ENCODE results near the gene SCUBE2. TPM values are rescaled to one million over a fixed set of nuclear protein-coding genes. Genes with fewer than 3 reads are reported as not detected.

The SCUBE2 gene
- polyA plus RNA-seq, 1 of the 3 experiments (the other 2 are of a cell fraction) = 0.76 TPM

GRCh38 chr11:9075556-9075955 lies 15.8 kb downstream of the SCUBE2 start:
- Histone ChIP-seq H3K79me2 (ENCODE audit: insufficient read depth) (no peaks in the 10 kb centered on the region), H4K20me1 (ENCODE audit: insufficient read depth) (no peaks in the 10 kb centered on the region), H3K4me1 (ENCODE audit: control insufficient read depth in 1 of 2, insufficient read depth in 2 of 2, low read depth in 1 of 2, low read length in 1 of 2) (peaks cover 0 to 19% of the 10 kb centered on the region in 2 experiments; a peak in 1 of 4 replicates), H3K36me3 (replicated peaks in 1 of 2; ENCODE audit: control insufficient read depth in 1 of 2, insufficient read depth in 2 of 2, low read length in 1 of 2) (peaks cover 0 to 4% of the 10 kb centered on the region in 2 experiments), H3K9me2 (no peaks in the 10 kb centered on the region), H3K27ac (ENCODE audit: low read depth in 2 of 2, low read length in 1 of 2) (no peak overlapping the region; a peak in 1 of 4 replicates), H3K4me3 (ENCODE audit: low read depth in 2 of 2, low read length in 1 of 2) (no peak overlapping the region), H3K9ac (no peak overlapping the region), H2AFZ (ENCODE audit: low read depth) (no peak overlapping the region), H3K4me2 (no peak overlapping the region), H3K9me3 (no peaks in the 10 kb centered on the region), H3K27me3 (ENCODE audit: insufficient read depth) (no peaks in the 10 kb centered on the region), H3F3A (replicated peaks; ENCODE audit: insufficient read depth) (no peaks in the 10 kb centered on the region)
- POLR2A ChIA-PET = no interaction called here
- 65% methylated on average over 4 of the region's 4 CpGs for WGBS (ENCODE audit: low lambda C conversion rate)
- CTCF ChIA-PET = interaction anchor here (1.2 to 1.4 kb wide), 3 partner anchors 14 to 21 kb away, joined by 3 to 5 read pairs (median 5); no protein-coding TSS in a partner anchor
- peak; percentile 50 for DNase-seq
- TF ChIP-seq EP300 (IDR thresholded peaks at IDR 0.05; ENCODE audit: borderline replicate concordance in 1 of 2, low read depth in 1 of 2, low read length in 1 of 2) (0 out of 4 replicates have a peak, but pooled peaks of 1 of the 2 experiments have one; percentile 24), FOXJ3 (CRISPR knock-in tag; IDR thresholded peaks at IDR 0.05) (no peak)

GRCh38 chr11:9074338-9075029 lies 16.9 kb downstream of the SCUBE2 start:
- H3K27ac ChIP-seq (ENCODE audit: low read depth in 2 of 2, low read length in 1 of 2) = no peak overlapping the region
- 74% methylated on average over 12 of the region's 15 CpGs for WGBS (ENCODE audit: low lambda C conversion rate)

More at GRCh38 chr11:9074338-9075029, 16.9 kb downstream of the SCUBE2 start:
- no peak overlapping the region for H3K9ac ChIP-seq
- no peaks in the 10 kb centered on the region for H4K20me1 ChIP-seq (ENCODE audit: insufficient read depth)
- no peak overlapping the region for H3K4me3 ChIP-seq (ENCODE audit: low read depth in 2 of 2, low read length in 1 of 2)
- no peaks in the 10 kb centered on the region for H3F3A ChIP-seq (replicated peaks; ENCODE audit: insufficient read depth)
- peaks cover 0 to 4% of the 10 kb centered on the region in 2 experiments for H3K36me3 ChIP-seq (replicated peaks in 1 of 2; ENCODE audit: control insufficient read depth in 1 of 2, insufficient read depth in 2 of 2, low read length in 1 of 2)
- CTCF ChIA-PET = interaction anchor here (1.3 to 1.4 kb wide), 2 partner anchors 22 to 432 kb away, joined by 4 to 5 read pairs; no protein-coding TSS in a partner anchor
- TF ChIP-seq GATA2 (CRISPR knock-in tag; IDR thresholded peaks at IDR 0.05) = no peak
- TF ChIP-seq FOXJ3 (CRISPR knock-in tag; IDR thresholded peaks at IDR 0.05) = no peak
- TF ChIP-seq RFX5 (IDR thresholded peaks at IDR 0.05; ENCODE audit: low read length) = no peak
- TF ChIP-seq ZBTB33 (IDR thresholded peaks at IDR 0.05; ENCODE audit: borderline replicate concordance, low read depth) = no peak
- TF ChIP-seq RXRA (IDR thresholded peaks at IDR 0.05; ENCODE audit: borderline replicate concordance, low read depth) = no peak
- no peak for TF ChIP-seq MEF2A (IDR thresholded peaks at IDR 0.05; ENCODE audit: borderline replicate concordance, low read depth)
- TF ChIP-seq POLR2AphosphoS5 (IDR thresholded peaks at IDR 0.05; ENCODE audit: low read depth, low read length) = no peak
- no peak for TF ChIP-seq NRF1 (IDR thresholded peaks at IDR 0.05; ENCODE audit: low read depth, low read length)
- TF ChIP-seq PBX3 (IDR thresholded peaks at IDR 0.05) = no peak
- no peak for TF ChIP-seq CHD2 (IDR thresholded peaks at IDR 0.05; ENCODE audit: low read length, partially characterized antibody)
- H3K4me2 ChIP-seq = no peak overlapping the region
- H3K79me2 ChIP-seq (ENCODE audit: insufficient read depth) = no peaks in the 10 kb centered on the region
- POLR2A ChIA-PET = no interaction called here
- no peaks in the 10 kb centered on the region for H3K27me3 ChIP-seq (ENCODE audit: insufficient read depth)
- no peaks in the 10 kb centered on the region for H3K9me2 ChIP-seq
- no peak overlapping the region for H2AFZ ChIP-seq (ENCODE audit: low read depth)
- peaks cover 0 to 21% of the 10 kb centered on the region in 2 experiments; a peak in 1 of 4 replicates for H3K4me1 ChIP-seq (ENCODE audit: control insufficient read depth in 1 of 2, insufficient read depth in 2 of 2, low read depth in 1 of 2, low read length in 1 of 2)
- no peak for DNase-seq
- no peaks in the 10 kb centered on the region for H3K9me3 ChIP-seq

All from SK-N-SH (cell line).